ENCODE results near the gene PRR33.

PRR33 gene

DNA sequence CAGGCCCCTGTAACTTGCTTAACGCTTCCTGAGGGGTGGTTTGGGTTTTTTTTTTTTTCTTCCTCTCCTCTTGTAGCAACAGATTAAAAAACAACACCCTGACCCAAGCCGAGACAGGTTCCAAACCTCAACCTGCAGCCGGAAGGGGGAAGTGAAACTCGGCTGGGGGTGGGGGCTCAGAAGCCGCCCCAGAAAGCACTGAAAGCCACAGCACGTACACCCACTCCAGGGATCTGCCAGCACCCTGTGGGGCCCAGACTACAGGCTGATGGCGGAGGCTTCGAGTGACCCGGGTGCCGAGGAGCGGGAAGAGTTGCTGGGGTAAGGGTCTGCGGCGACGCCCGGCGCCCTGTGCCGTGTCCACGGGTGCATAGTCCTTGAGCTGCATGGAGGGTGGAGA is 38.8 kb downstream of the PRR33 start, which contains the start of gene LSP1:
LSP1 (plus strand) TSS at position 208 of the 400 bp plus-strand sequence; CDS start at position 269, 61 bp downstream.
- in situ Hi-C loops (cut with MboI; ENCODE audit: low sequenced_read_pairs) = no loop called here

DNA sequence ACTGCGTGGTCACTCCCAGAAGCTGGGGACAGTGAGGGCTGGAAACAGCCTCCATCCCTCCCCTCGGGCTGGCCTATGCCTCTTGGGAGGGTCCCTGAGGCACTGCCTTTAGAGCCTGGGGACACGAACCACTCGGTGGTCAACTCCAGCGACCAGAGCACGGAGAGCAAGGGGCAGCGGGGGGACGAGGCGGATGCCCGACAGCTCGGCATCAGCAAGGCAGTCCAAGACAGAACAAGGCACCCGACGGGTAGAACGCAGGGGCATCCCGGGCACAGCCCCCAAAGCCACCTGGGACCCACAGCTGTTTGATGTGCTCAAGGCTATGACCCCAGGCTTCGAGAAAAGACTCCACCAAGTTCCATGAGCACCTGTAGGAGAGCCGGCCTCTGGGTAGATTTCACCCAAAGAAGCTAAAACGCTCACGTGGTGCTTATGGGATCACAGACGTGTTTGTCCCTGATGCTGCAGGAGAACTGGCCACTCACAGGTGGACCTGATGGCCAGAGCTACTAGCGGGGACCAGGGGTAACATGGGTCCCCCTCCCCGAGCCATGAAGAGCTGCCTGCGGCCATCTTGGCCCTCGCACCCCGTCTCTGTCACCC is 39.3 kb downstream of the PRR33 start:
- in situ Hi-C loops (cut with MboI; ENCODE audit: low sequenced_read_pairs) = no loop called here

DNA sequence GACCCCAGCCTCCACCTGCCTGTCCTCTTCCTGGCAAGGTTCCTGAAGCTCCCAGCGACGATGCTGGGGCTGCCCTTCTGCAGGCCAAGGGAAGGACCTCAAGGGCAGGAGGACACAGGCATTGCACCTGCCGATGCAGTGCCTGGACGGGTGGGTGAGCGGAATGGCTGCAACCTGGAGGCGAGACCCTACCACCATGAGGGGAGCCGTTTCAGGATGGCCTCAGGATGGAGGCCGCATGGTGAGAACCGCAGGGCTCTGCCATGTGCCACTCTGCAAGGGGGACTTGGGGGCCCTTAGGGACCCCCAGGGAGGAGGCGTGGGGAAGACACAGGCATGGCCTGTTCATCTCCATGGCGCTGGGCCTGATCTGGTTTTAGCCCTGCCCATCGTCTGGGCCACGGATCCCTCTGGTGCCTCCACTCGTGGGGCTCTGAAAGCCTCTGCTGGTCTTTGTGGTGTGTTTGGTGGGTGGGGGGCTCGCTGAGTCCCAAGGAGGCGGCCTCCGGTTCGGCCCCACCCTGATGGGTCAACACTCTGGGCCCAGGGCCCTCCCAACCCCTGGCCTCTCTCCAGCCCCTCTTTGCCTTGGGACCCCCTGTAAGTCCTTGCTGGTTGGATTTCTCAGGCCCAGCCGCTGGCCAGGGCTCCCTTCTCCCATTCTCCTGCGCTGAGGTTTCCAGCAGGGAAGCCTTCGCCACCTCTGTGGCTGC is 40.1 kb downstream of the PRR33 start:
- in situ Hi-C loops (cut with MboI; ENCODE audit: low sequenced_read_pairs) = no loop called here

DNA sequence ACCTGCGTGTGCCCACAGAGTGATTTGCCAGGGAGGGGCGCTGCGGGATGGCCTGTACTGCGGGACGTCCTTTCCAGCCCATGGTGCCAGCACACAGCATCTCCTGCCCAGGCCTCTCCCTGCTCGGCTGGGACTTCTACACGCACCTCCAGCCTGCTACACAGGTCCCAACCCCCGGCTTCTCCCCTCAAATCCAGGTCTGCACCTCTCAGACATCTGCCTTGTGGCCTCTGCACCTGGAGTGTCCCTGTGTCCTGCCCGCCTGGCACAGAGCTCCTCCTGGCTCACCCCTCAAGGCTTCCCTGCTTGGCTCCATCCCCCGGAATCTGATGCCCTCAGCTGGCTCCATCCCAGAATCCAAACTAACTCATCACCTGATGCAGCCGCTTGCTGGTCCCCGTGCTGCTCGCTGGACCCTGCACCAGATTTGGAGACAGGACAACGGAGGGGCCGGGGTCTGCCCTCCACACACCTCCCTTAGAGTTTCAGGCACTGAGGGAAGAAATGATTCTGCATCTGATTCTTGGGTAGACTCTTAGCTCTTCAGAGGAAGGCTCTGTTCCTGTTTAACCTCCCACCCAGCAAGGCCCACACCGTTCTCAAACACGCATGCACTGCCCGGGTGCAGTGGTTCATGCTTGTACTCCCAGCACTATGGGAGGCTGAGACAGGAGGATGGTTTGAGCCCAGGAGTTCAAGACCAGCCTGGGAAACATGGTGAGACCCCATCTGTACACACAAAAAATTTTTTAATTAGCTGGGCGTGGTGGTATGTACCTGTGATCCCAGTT is 42.9 kb downstream of the PRR33 start:
- in situ Hi-C loops (cut with MboI; ENCODE audit: low sequenced_read_pairs) = loop anchor here (25.0 kb wide), 1 partner anchor 313 kb away; the partner anchor contains the start of genes INS and TH

DNA sequence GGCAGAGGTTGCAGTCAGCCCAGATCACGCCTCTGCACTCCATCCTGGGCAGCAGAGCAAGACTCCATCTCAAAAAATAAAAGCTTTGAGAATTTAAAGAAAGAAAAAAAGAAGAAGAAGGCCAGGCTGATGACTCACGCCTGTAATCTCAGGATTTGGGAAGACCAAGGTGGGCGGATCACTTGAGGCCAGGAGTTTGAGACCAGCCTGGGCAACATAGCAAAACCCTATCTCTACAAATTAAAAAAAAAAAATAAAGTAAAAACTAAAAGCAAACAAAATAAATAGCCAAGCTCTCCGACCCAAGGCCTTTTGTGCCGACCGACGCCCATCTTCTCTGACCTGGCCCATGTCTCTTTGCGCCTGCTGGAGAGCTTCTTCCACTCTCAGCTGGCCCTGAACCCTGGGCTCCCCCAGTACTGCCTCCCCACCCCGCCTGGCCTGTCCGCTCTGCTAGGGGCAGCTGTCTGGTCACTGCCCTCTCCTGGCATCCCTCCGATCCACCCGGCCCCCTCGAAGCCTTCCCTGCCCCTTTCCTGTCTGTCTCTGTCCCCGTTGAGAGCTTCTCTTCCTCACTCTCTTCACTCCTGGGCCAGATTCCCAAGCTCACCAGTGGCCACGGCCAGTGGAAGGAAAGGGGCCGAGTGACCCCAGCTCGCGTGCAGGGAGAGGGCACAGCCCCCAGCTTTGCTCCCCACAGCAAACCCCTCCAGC is 43.6 kb downstream of the PRR33 start:
- in situ Hi-C loops (cut with MboI; ENCODE audit: low sequenced_read_pairs) = loop anchor here (25.0 kb wide), 1 partner anchor 314 kb away; the partner anchor contains the start of genes INS and TH

DNA sequence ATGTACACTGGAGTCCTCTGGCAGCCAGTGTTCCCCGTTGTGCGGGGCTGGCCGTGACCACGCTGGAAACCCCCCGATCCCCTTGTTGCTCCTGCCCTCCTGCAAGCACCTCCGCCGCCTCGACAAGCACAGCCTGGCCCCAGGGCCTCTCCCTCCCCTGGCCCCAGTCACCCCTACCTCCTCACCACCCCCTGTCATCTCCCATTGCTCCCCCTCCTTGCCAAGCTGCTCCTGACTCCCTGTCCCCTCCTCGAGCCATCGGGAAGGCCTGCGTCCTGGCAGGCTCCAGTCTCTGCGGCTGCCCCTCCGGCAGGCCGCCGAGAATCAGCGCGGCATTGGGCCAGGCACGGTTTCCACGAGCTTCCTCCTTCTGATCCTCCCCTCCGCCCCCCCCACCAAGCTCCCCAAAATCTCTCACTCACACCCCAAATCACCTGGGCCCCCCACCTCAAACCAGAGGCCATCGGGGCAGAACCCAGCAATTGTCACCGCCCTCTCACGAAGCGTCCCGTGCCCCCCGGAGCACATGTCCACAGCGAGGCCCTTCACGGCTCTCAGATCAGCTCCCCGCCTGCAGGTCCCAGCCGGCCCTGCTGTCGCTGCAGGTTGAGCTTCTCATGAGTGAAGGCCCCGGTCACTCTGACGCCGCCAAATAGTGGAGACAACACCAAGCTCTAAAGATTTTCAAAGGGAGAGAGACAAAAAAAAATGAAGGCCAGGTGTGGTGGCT is 44.5 kb downstream of the PRR33 start:
- in situ Hi-C loops (cut with MboI; ENCODE audit: low sequenced_read_pairs) = loop anchor here (25.0 kb wide), 1 partner anchor 315 kb away; the partner anchor contains the start of genes INS and TH

DNA sequence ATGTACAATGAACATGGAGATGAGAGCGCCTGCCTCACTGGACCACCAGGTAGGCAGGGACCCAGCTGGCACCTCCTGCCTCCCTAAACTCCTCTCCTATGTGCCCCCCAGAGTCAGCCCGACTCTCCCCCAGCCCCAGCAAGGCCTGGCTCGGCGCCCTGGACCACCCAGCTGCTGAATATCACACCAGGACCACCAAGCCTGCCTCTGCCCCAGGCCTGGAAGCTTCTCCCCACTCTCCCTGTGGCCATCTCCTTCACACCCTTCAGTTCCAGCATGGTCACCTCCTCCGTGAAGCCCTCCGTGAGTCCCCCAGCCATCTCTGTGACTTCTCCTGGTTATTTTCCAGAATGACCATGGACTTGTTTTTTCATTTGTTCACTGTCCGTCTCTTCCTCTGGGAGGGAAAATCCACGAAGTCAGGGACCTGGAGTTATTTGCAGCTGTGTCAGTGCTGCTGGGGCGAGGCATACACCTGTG is 45.2 kb downstream of the PRR33 start:
- in situ Hi-C loops (cut with MboI; ENCODE audit: low sequenced_read_pairs) = loop anchor here (25.0 kb wide), 1 partner anchor 316 kb away; the partner anchor contains the start of genes INS and TH

DNA sequence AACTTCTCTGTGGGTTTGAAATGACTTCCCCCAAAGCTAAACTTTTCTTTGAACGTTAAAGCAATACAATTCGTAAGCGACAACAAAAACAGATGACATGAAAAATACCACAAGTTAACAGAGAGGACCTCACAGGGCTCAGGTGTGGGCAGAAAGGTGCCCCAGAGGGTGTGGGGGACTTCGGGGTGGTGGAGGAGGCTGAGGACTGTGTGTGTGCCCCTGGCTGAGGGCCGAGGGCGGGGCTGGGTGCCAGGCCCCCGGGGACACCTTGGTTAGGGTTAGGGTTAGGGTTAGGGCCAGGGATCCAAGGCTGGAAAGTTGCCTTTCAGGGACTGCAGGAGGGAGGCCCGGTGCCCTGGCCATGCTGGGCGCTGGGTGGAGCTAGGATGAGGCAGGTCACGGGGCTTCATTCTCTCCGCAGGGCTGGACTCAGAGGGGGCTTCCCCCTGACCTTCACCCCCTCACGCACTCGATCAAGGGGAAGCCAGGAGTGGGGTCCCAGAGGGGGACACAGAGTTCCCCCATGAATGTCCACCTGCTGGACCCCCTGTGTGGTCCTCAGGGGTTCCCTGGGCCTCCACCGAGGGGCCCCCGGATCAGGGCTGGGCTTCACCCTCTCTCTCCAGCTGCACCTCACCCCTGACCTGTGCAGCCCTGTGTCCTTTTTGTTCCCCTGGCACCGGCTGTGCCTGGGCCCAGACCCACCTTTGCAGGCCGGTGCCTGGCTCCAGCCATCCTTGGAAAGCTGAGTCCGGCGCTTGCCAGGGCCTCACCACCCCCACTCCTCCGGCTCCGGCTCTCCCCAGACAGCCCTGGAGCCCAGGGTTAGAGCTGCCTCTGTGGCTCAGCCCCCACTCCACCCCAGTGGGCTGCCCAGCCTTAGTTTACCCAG is 45.9 kb downstream of the PRR33 start:
- in situ Hi-C loops (cut with MboI; ENCODE audit: low sequenced_read_pairs) = loop anchor here (25.0 kb wide), 1 partner anchor 316 kb away; the partner anchor contains the start of genes INS and TH

DNA sequence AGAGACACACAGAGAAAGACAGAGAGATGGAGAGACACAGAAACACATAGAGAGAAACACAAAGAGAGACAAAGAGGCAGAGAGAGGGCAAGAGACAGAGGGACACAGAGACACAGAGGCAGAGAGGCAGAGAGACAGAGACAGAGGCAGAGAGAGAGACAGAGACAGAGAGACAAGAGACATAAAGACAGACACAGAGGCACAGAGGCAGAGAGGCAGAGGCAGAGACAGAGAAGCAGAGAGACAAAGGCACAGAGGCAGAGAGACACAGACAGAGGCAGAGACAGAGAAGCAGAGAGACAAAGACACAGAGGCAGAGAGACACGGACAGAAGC is 46.6 kb downstream of the PRR33 start:
- in situ Hi-C loops (cut with MboI; ENCODE audit: low sequenced_read_pairs) = loop anchor here (25.0 kb wide), 1 partner anchor 317 kb away; the partner anchor contains the start of genes INS and TH

DNA sequence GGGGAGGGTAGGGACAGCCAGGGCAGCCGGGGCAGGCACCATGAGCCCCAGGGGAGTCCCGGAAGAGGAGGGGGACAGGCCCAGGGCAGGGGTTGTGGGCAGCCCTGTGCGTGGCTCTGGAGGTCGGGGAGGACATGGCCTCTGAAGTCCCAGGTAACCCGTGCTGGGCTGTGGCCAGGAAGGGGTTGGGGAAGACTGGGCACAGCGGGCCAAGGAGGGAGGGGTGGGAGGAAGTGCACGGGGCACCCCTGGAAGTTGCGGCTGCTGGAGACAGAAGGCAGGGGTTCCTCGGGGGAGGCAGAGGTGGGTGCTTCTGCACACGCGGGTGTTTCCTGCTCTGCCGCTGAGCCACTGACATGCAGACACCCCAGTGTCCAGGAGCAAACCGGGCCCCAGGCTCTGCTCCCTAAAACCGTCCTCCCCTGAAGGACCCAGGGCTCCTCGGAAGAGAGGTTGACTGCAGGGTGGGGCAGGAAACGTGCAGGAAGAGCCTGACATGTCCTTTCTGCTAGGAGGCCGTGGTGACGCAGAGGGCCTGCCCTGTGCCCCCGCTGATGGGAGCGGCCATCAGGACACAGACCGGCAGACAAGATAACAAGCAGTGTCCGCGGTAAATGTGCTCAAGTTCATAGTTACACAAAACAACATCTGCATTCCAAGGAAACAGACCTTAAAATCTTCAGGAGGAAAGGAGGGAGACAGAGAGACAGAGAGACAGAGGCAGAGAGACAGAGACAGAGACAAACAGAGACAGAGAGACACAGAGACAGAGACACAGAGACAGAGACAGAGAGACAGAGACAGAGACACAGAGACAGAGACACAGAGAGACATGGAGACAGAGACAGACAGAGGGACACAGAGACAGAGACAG is 47.2 kb downstream of the PRR33 start:
- in situ Hi-C loops (cut with MboI; ENCODE audit: low sequenced_read_pairs) = loop anchor here (25.0 kb wide), 1 partner anchor 318 kb away; the partner anchor contains the start of genes INS and TH

DNA sequence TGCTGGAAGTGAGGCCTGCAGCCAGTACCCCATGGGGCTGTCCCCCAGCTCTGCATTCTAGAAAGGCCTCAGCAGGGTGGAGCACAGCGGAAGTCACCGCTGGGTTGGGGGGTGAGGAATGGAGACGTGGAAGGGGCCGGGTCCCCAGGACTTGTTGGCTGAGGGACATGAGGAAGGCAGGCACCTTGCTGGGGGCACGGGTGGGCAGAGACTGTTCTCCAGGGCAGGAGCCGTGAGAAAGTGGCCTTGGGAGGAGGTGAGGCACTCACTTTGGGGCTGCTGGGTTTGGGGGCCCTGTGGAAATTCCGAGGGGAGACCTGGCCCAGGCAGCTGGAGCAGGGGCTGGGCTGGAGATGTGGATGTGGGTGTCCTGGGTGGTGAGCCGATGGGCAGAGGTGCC is 47.9 kb downstream of the PRR33 start:
- in situ Hi-C loops (cut with MboI; ENCODE audit: low sequenced_read_pairs) = loop anchor here (25.0 kb wide), 1 partner anchor 319 kb away; the partner anchor contains the start of genes INS and TH

DNA sequence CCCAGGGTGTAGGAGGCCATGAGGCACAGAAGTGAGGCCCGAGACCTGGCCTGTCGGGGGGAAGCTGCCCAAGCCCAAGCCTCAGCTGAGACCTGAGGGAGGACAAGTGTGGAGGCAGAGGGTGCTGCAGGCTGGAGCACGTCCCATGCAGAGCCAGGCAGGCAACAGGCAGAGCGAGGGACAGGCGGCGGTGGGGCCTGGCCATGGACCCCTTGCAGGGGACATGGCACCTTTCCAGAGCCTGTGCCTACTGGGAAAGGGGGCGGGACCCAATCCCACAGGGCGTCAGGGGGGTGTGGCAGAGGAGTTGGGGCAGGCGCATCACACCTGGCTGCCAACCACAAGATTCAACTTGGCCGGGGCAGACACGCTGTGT is 48.6 kb downstream of the PRR33 start:
- in situ Hi-C loops (cut with MboI; ENCODE audit: low sequenced_read_pairs) = loop anchor here (25.0 kb wide), 1 partner anchor 319 kb away; the partner anchor contains the start of genes INS and TH

DNA sequence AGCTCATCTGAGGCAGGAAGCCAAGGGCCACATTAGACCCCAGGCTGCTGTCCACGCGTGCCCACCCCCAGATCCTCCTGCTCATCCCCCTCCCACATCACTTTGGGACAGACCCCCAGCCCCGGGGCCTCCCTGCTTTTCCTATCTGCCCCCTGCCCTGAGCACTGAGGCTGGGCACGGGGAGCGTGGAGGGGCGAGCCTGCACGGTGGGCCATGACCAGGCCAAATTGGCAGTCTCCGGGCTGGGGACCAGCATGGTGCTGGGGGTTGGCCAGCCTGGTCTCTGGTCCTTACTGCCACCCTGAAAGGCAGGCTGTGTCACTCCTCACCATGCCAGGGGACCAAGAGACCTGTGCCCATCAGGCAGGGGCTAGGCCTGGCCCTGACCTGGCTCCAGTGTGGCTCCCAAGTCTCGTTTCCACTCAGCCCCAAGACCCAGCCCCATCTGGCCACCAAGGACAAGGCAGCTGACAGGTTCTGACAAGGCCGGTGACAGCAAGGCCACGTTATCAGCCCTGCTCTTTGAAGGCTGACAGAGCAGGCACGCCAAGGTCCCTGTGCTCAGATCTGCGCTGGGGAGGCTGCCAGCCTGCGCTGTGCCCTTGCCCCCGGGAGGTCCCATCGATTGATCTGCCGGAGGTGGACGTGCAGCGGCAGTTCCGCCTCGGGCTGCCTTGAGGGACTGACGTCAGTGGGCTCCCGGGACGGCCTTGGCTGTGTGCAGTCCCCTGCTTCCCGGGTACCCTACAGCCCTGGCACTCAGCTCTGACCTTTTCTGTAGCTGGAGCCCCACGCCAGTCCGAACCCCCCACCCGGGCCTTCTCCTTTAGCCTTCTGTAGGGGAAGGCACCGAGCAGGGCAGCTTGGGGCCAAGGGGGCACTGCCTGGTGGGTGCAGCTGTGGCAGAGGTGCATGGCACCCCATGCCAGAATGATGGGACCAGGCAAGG is 49.3 kb downstream of the PRR33 start:
- in situ Hi-C loops (cut with MboI; ENCODE audit: low sequenced_read_pairs) = loop anchor here (25.0 kb wide), 1 partner anchor 320 kb away; the partner anchor contains the start of genes INS and TH

DNA sequence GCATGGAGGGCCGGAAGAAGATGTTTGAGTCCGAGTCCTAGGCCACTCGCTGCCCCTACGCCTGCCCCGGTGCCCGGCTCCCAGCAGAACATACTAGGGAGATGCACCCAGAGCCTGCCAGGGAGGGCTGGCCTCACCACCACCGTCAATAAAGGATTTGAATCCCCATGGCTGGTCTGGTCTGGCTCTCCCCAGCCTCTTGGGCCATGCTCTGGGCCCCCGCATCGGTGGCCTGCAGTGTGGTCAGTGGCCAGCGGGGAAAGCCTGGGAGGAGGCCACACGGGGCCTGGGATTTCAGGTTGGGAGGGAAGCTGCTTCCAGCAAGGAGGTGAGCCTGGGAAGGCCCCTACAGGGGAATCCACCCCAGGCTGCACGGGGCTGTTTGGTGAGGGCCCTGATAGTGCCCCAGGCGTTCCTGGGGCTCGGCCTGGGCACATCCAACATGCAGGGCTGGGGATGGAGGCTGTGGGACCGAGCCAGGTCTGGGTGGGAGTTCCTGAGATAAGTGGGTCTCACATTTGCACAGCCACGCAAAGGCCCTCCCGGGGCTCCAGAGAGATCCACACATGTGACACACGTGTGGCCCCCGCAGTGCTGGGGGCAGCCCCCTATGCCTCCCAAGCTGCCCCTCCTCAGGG is 50.1 kb downstream of the PRR33 start:
- in situ Hi-C loops (cut with MboI; ENCODE audit: low sequenced_read_pairs) = loop anchor here (25.0 kb wide), 1 partner anchor 321 kb away; the partner anchor contains the start of genes INS and TH

DNA sequence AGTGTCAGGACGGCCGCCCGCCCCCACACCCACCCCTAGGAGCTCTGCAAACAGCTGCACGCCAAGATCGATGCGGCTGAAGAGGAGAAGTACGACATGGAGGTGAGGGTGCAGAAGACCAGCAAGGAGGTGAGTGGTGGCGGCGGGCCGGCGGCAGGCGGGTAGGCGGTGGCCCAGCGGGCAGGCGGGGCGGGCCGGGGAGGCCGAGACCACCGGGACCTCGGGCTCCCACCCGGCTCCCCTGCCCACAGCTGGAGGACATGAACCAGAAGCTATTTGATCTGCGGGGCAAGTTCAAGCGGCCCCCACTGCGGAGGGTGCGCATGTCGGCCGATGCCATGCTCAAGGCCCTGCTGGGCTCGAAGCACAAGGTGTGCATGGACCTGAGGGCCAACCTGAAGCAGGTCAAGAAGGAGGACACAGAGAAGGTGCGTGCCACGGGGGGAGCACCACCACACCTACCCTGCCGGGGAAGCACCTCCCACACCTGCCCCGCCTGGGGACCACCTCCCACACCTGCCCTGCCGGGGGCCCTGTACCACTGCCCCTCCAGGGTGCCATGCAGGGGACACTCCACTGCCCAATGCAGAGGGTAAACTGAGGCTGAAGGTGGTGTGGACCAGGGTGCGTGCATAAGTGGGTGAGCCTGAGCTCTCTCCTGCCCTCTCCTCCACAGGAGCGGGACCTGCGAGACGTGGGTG is 50.8 kb downstream of the PRR33 start:
- in situ Hi-C loops (cut with MboI; ENCODE audit: low sequenced_read_pairs) = loop anchor here (25.0 kb wide), 1 partner anchor 321 kb away; the partner anchor contains the start of genes INS and TH
